Fibroblast of lung (primary cell): Measurements from ENCODE around the gene STAM2. TPM values are rescaled to one million over a fixed set of nuclear protein-coding genes. Genes with fewer than 3 reads are reported as not detected.
"Not testable (repeated sequence)": the region's sequence is repeated elsewhere in the genome, so short reads cannot be mapped to it uniquely, and the experiment has no call there.

Experiments used
- DNase-seq, 2 donors: peaks; one replicate each; pipeline versions ENCODE4 v3.0.0 to v3.0.0-alpha.2; 2010; ENCODE audit warnings: low read depth in 2 of 2
- H2AFZ ChIP-seq: 2 replicates; pipeline ENCODE4 v1.5.1; 2012; ENCODE audit warnings: low read length, control low read depth, inconsistent platforms
- H3K27ac ChIP-seq: 2 replicates; pipeline ENCODE4 v1.5.1; 2011; ENCODE audit warnings: low read length, control low read depth; ENCODE audit not compliant: insufficient read depth
- H3K27me3 ChIP-seq: 2 replicates; pipeline ENCODE4 v1.5.1; 2011; ENCODE audit warnings: mild to moderate bottlenecking, low read length; ENCODE audit not compliant: control insufficient read depth, insufficient read depth
- H3K36me3 ChIP-seq: 2 replicates; pipeline ENCODE4 v1.5.1; 2011; ENCODE audit warnings: low read length; ENCODE audit not compliant: control insufficient read depth, insufficient read depth
- H3K4me1 ChIP-seq: 2 replicates; pipeline ENCODE4 v1.5.1; 2011; ENCODE audit warnings: low read length; ENCODE audit not compliant: control insufficient read depth, insufficient read depth; ENCODE audit errors: extremely low read depth
- H3K4me2 ChIP-seq: 2 replicates; pipeline ENCODE4 v1.5.1; 2011; ENCODE audit warnings: low read length, control low read depth; ENCODE audit not compliant: insufficient read depth; ENCODE audit errors: extremely low read depth
- H3K4me3 ChIP-seq, 4 experiments: fragments of 200-600 bp in 1 of 4; sonication (generic) in 1 of 4; replicated peaks in 1 of 4; 2 replicates each; pipeline ENCODE4 v1.5.1; 2011 to 2016; ENCODE audit warnings: low read length in 4 of 4, low read depth in 3 of 4, mild to moderate bottlenecking in 3 of 4, control low read depth in 2 of 4, inconsistent platforms in 1 of 4, mixed read lengths in 1 of 4; ENCODE audit not compliant: insufficient read depth in 1 of 4; ENCODE audit errors: control extremely low read depth in 1 of 4
- H3K79me2 ChIP-seq: 2 replicates; pipeline ENCODE4 v1.5.1; 2012; ENCODE audit warnings: mild to moderate bottlenecking, low read length, inconsistent platforms; ENCODE audit not compliant: control insufficient read depth, insufficient read depth
- H3K9ac ChIP-seq: 2 replicates; pipeline ENCODE4 v1.5.1; 2011; ENCODE audit warnings: mild to moderate bottlenecking, low read length, control low read depth; ENCODE audit not compliant: insufficient read depth
- H3K9me3 ChIP-seq: 2 replicates; pipeline ENCODE4 v1.5.1; 2012; ENCODE audit warnings: low read depth, low read length; ENCODE audit not compliant: control insufficient read depth, insufficient read depth
- H4K20me1 ChIP-seq: 2 replicates; pipeline ENCODE4 v1.5.1; 2011; ENCODE audit warnings: low read length; ENCODE audit not compliant: control insufficient read depth, insufficient read depth; ENCODE audit errors: extremely low read depth
- CTCF ChIP-seq, 2 donors: IDR thresholded peaks in 1 of 2; conservative IDR thresholded peaks in 1 of 2; 1 replicate in 1 of 2; 2 replicates in 1 of 2; pipeline ENCODE4 v1.5.1; 2011 to 2012; ENCODE audit warnings: low read length in 2 of 2, control low read depth in 1 of 2, inconsistent platforms in 1 of 2, low read depth in 1 of 2, mild to moderate bottlenecking in 1 of 2
- EZH2 ChIP-seq: IDR thresholded peaks from 2 replicates; pipeline ENCODE4 v1.5.1; 2012; ENCODE audit warnings: low read length, control low read depth, mild to moderate bottlenecking; ENCODE audit errors: missing control alignments
- polyA plus RNA-seq, 2 donors: library from polyadenylated mRNA; depleted of rRNA in 1 of 2; stranded (reverse) in 1 of 2; unstranded in 1 of 2; fragments of >200 nt; gene quantifications; 2 replicates each; pipeline ENCODE4 v1.2.1, GENCODE V29; 2011 to 2012; ENCODE audit warnings: missing spikeins in 1 of 2
- total RNA-seq: library from RNA; depleted of rRNA; stranded (reverse); fragments of >200 nt; gene quantifications from 2 replicates; pipeline ENCODE4 v1.2.1, GENCODE V29; 2014

The STAM2 gene
- total and polyA plus RNA-seq, 2 donors (not counting 1 experiment from before 2014, with no cell fraction given), result 43.3 to 44.2 TPM

- Histone ChIP-seq H3K4me2 (no peak overlapping the region), H3K4me3 (no peak overlapping the region), H2AFZ (no peak overlapping the region), H3K27ac (no peak overlapping the region), H3K9me3 (no peaks in the 10 kb centered on the region), H3K36me3 (no peaks in the 10 kb centered on the region), H3K9ac (no peak overlapping the region), H3K27me3 (no peaks in the 10 kb centered on the region), H3K4me1 (no peaks in the 10 kb centered on the region), H4K20me1 (no peaks in the 10 kb centered on the region), H3K79me2 (no peaks in the 10 kb centered on the region)
- DNase-seq, result no peak
- TF ChIP-seq EZH2 (no peak), CTCF (conservative IDR thresholded peaks at IDR 0.05 in 1 of 2, IDR thresholded peaks at IDR 0.05 in 1 of 2; ENCODE audit: low read depth in 1 of 2, low read length in 2 of 2) (no peak)
Measured at GRCh38 chr2:152114366-152114765, 61.2 kb downstream of the STAM2 start.

- not testable (repeated sequence) for H3K27me3 ChIP-seq, H3K4me3 ChIP-seq, H3K27ac ChIP-seq, H3K9ac ChIP-seq, H3K4me2 ChIP-seq, H3K79me2 ChIP-seq, H3K9me3 ChIP-seq, H4K20me1 ChIP-seq, H2AFZ ChIP-seq, DNase-seq, H3K36me3 ChIP-seq, H3K4me1 ChIP-seq
Measured at GRCh38 chr2:152107140-152107539, 68.4 kb downstream of the STAM2 start.

- TF ChIP-seq EZH2, result no peak
- no peak for TF ChIP-seq CTCF (conservative IDR thresholded peaks at IDR 0.05 in 1 of 2, IDR thresholded peaks at IDR 0.05 in 1 of 2; ENCODE audit: low read depth in 1 of 2, low read length in 2 of 2)
- no peak for DNase-seq
- no peaks in the 10 kb centered on the region for H3K4me1 ChIP-seq
- no peaks in the 10 kb centered on the region for H4K20me1 ChIP-seq
- H3K27ac ChIP-seq, result no peak overlapping the region
- peaks cover under 1% of the 10 kb centered on the region for H3K27me3 ChIP-seq
- H2AFZ ChIP-seq, result no peak overlapping the region
- H3K4me3 ChIP-seq, result no peak overlapping the region
- no peak overlapping the region for H3K4me2 ChIP-seq
- H3K79me2 ChIP-seq, result no peaks in the 10 kb centered on the region
- no peak overlapping the region for H3K9ac ChIP-seq
- no peaks in the 10 kb centered on the region for H3K9me3 ChIP-seq
- H3K36me3 ChIP-seq, result no peaks in the 10 kb centered on the region
Measured at GRCh38 chr2:152106464-152106863, 69.1 kb downstream of the STAM2 start.
